ENCODE data around the gene MLLT11.
"Not testable (repeated sequence)": the region's sequence is repeated elsewhere in the genome, so short reads cannot be mapped to it uniquely, and the experiment has no call there.

Gene MLLT11

GRCh38 chr1:151058692-151059091 lies 1.5 kb upstream of the MLLT11 start:
- DNase-seq = peak; percentile 64

GRCh38 chr1:151059109-151060006 lies 839 bp upstream of the MLLT11 start, which contains the start of gene CDC42SE1:
CDC42SE1 (minus strand) TSS chr1:151059622; CDS start chr1:151055730, 3,892 bp downstream.
- DNase-seq = peak; percentile 94

DNA sequence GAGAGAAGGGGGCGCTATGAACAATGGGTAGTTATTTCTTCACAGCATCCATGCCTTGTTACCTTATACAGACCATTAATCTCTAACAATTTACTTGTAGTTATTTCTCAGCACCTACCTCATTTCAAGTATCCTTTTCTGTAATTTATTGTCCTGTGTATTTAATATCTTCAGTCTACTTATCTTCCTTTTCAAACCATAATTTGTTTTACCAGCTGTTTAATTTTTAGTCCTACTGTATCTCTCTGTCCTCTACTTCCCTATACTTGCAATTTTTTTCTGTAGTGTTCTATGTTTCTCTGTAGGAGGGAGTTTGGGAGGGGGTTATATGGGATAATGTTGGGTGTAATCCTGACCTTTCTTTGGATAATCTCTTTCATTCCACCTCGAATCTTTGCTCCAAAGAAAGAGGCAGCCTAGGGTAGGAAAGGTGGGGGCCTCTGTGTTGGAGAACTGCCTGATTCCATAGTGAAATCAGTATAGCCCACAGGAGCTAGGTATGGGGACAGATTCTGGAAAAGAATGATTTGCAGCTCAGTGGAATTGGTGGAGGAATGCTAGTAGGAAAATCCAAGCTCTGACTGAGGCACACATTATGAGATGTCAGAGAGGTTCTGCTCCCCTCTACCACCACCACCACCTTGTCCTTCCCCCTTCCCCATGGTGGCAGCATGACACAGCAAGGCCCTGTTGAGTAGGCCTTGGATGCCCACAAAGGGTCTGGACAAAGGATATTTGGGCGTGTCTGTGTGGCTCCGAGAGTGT lies 642 bp downstream of the MLLT11 start:
- peak; percentile 78 for DNase-seq

DNA sequence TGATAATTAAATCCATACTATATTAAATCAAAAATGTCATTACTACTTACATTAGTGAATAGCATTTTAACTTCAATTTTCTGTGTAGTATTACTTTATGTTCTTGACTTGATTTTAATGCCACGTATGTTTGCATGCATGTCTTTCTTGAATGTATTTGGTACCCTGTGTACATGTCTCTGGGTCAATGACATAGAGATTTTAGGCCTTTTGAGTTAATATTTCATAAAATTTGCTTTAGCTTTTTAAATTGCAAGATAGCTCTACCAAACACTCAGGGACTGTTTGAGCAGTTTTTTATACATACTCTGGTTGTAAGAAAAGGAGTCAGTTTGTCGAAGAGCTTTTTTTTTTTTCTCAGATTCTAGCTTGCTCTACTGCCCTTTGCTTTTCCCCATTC lies 1.5 kb downstream of the MLLT11 start:
- no peak for DNase-seq

DNA sequence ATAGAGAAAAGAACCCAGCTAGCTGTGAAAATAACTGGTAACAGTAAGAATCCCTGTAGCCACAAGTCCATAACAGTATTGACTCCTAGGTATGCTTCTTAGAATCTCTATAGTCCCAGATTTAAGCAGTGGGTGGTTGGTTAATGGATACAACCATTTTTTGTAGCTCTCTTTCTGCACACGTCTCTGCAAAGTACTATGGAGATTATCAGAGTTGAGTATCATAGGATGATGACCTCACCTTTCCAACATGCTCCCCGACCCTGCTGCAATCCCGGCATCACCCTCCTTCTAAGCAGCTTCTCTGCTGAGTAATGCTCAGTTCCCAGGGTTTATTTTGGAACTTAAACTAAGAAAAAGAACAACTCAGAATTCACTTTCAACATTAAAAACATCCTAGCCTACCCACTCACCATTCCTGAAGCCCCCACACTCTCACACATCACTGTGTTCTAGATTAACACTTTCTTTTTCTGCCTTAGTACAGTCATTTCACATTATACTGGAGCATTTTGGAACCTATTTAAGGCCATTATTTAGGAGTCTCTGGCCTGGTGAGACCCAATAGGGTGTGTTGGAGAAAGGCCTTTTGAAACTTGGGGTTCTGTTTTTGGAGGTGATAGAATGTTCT lies 2.7 kb downstream of the MLLT11 start:
- DNase-seq = no peak

DNA sequence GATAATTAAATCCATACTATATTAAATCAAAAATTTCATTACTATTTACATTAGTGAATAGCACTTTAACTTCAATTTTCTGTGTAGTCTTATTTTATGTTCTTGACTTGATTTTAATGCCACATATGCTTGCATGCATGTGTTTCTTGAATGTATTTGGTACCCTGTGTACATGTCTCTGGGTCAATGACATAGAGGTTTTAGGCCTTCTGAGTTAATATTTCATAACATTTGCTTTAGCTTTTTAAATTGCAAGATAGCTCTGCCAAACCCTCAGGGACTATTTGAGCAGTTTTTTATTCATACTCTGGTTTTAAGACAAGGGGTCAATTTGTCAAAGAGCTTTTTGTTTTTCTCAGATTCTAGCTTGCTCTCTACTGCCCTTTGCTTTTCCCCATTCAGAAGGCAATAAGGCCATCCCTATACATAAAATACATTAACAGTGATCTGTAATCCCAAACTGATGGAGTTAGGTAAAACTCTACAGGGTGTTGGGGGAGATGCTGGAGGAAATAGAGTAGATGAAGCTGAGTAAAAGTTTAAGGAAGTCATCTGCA lies 5.0 kb downstream of the MLLT11 start:
- DNase-seq = peak; percentile 23

- DNase-seq = no peak
Measured at GRCh38 chr1:151067185-151067584, 7.0 kb downstream of the MLLT11 start.

DNA sequence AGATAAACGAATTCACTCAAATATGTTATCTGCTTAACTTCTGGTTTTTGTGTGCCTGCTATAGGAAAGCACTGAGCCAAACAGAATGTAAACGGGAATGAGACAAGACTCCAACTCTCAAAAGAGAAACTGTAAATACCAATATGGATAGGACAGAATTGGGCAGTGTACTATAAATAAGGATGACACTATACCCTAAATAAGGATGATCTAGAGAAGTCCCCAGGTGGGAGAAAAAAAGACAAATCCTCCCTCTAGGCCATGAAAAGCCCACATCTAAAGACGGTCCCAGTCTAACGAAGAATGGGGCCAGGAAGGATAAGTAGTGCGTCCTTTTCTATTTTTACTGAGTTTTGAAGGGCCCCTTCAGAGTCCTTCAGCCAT lies 8.9 kb downstream of the MLLT11 start:
- no peak for DNase-seq

GRCh38 chr1:151070474-151071276 lies 10.5 kb downstream of the MLLT11 start, which contains the start of gene GABPB2:
GABPB2 (plus strand) TSS chr1:151070761; CDS start chr1:151088190, 17,429 bp downstream.
- DNase-seq = peak; percentile 97

- DNase-seq = no peak
Measured at GRCh38 chr1:151072224-151072623, 12.0 kb downstream of the MLLT11 start.

- peak; percentile 77 for DNase-seq
Measured at GRCh38 chr1:151085953-151086559, 25.9 kb downstream of the MLLT11 start.

GRCh38 chr1:151097426-151097825 lies 37.2 kb downstream of the MLLT11 start:
- DNase-seq = not testable (repeated sequence)

DNA sequence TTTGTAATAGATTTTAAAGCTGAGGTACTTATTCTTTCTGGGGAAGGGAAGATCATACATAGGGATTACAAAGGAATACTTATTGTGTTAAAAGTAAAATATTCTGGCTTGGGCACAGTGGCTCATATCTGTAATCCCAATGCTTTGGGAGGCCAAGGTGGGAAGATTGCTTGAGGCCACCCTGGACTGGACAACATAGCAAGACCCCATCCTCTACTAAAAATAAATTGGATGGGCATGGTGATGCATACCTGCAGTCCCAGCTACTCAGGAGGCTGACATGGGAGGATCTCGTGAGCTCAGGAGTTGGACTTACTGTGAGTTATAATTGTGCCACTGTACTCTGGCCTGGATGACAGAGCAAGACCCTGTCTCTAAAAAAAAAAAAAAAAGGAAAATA lies 37.9 kb downstream of the MLLT11 start:
- no peak for DNase-seq

- no peak for DNase-seq
Measured at GRCh38 chr1:151104630-151105029, 44.4 kb downstream of the MLLT11 start.

DNA sequence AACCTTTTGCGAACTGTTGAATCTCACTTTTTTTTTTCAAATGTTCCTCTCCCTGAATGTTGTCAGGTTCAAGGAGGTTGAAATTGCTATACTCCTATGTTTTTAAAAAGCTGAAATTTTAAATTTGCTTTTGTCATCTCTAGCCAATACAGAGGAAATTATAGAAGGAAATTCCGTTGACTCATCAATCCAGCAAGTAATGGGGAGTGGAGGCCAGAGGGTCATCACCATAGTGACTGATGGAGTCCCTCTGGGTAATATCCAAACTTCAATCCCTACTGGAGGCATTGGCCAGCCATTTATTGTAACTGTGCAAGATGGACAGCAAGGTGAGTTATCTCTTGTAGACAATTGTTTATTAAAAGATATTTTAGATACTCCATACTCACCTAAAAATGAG lies 46.7 kb downstream of the MLLT11 start:
- peak; percentile 66 for DNase-seq

- peak; percentile 39 for DNase-seq
Measured at GRCh38 chr1:151108331-151108730, 48.1 kb downstream of the MLLT11 start.

- no peak for DNase-seq
Measured at GRCh38 chr1:151113877-151114276, 53.7 kb downstream of the MLLT11 start.
